Uterus (tissue), 4 donors: ENCODE data around the gene C1QB. TPM values are rescaled to one million over a fixed set of nuclear protein-coding genes. Genes with fewer than 3 reads are reported as not detected.
A peak's percentile ranks its signal among the peaks of the same experiment; 100 is the strongest.
"Not testable (repeated sequence)": the region's sequence is repeated elsewhere in the genome, so short reads cannot be mapped to it uniquely, and the experiment has no call there.

Source experiments
- DNase-seq, 2 donors: peaks; one replicate each; pipeline ENCODE4 v3.0.0-alpha.2; 2019 to 2020
- H3K27ac ChIP-seq, 2 donors: fragments of 200-600 bp; sonication (generic); 1 replicate in 1 of 2; 2 replicates in 1 of 2; pipeline ENCODE4 v1.5.1; 2016 to 2018
- H3K27me3 ChIP-seq, 2 donors: fragments of 200-600 bp; sonication (generic); one replicate each; pipeline ENCODE4 v1.5.1; 2018 to 2019; ENCODE audit warnings: control low read depth in 1 of 2
- H3K36me3 ChIP-seq, 2 donors: fragments of 200-600 bp; sonication (generic); one replicate each; pipeline ENCODE4 v1.5.1; 2019; ENCODE audit warnings: control low read depth in 1 of 2
- H3K4me1 ChIP-seq, 2 donors: fragments of 200-600 bp; sonication (generic); one replicate each; pipeline ENCODE4 v1.5.1; 2018 to 2019; ENCODE audit warnings: control low read depth in 1 of 2
- H3K4me3 ChIP-seq, 2 donors: fragments of 200-600 bp; sonication (generic); 1 replicate in 1 of 2; 2 replicates in 1 of 2; pipeline ENCODE4 v1.5.1; 2018 to 2019; ENCODE audit warnings: mild to moderate bottlenecking in 1 of 2
- H3K9me3 ChIP-seq, 2 donors: fragments of 200-600 bp; sonication (generic); one replicate each; pipeline ENCODE4 v1.5.1; 2019; ENCODE audit warnings: control low read depth in 1 of 2
- CTCF ChIP-seq, 4 experiments: fragments of 200-600 bp in 2 of 4; fragments of 450-650 bp in 2 of 4; sonication (generic) in 2 of 4; IDR thresholded peaks; one replicate each; pipeline ENCODE4 v1.5.1; 2016 to 2019; ENCODE audit warnings: antibody characterized with exemption in 4 of 4, mild to moderate bottlenecking in 2 of 4, moderate library complexity in 1 of 4
- POLR2A ChIP-seq, 2 donors: fragments of 450-650 bp; IDR thresholded peaks; one replicate each; pipeline ENCODE4 v1.6.1; 2016; ENCODE audit warnings: antibody characterized with exemption in 2 of 2, mild to moderate bottlenecking in 1 of 2, moderate library complexity in 1 of 2
- intact Hi-C: fragments of 100-400 bp; cut with DNase I; formaldehyde crosslinking; loops from one replicate; pipeline ENCODE4 v1.15.1; 2023; ENCODE audit warnings: low total_unique reads
- total RNA-seq, 4 donors: library from RNA; depleted of rRNA in 3 of 4; stranded (reverse); fragments of >200 nt in 3 of 4; gene quantifications; one replicate each; pipeline versions ENCODE4 v1.1.0 to v1.2.4, GENCODE V29; 2014 to 2023
- donor health status: DM: yes; HTN: yes; CAD: no.

Gene C1QB
- total RNA-seq, 4 donors from 2014 or later = 22.3 to 183 (median 32.0) TPM

- Histone ChIP-seq H3K4me1 (no peaks in the 10 kb centered on the region), H3K27ac (no peak overlapping the region), H3K9me3 (no peaks in the 10 kb centered on the region), H3K36me3 (no peaks in the 10 kb centered on the region), H3K4me3 (no peak overlapping the region), H3K27me3 (no peaks in the 10 kb centered on the region)
- intact Hi-C loops = no loop called here
- peak; percentile 74 to 90 (median 88) for TF ChIP-seq CTCF (IDR thresholded peaks at IDR 0.05)
- TF ChIP-seq POLR2A (IDR thresholded peaks at IDR 0.05) = no peak
- peak; percentile 77 to 81 for DNase-seq
Measured at GRCh38 chr1:22704440-22705067, 51.5 kb downstream of the C1QB start.

- TF ChIP-seq CTCF (IDR thresholded peaks at IDR 0.05) (no peak), POLR2A (IDR thresholded peaks at IDR 0.05) (no peak)
- Histone ChIP-seq H3K36me3 (no peaks in the 10 kb centered on the region), H3K27ac (no peak overlapping the region), H3K9me3 (no peaks in the 10 kb centered on the region), H3K27me3 (peaks cover 0 to 3% of the 10 kb centered on the region in 2 donors), H3K4me3 (no peak overlapping the region), H3K4me1 (peaks cover 0 to 8% of the 10 kb centered on the region in 2 donors)
- intact Hi-C loops = no loop called here
- no peak for DNase-seq
Measured at GRCh38 chr1:22705586-22705985, 52.5 kb downstream of the C1QB start.

GRCh38 chr1:22706100-22706499 is 53.1 kb downstream of the C1QB start:
- DNase-seq, H3K9me3 ChIP-seq, H3K4me1 ChIP-seq, intact Hi-C loops, H3K27me3 ChIP-seq, H3K36me3 ChIP-seq, H3K27ac ChIP-seq, H3K4me3 ChIP-seq: not testable (repeated sequence)

GRCh38 chr1:22708777-22709176 is 55.7 kb downstream of the C1QB start:
- Histone ChIP-seq H3K4me1 (peaks cover 0 to 15% of the 10 kb centered on the region in 2 donors), H3K27ac (no peak overlapping the region), H3K4me3 (no peak overlapping the region), H3K36me3 (no peaks in the 10 kb centered on the region), H3K27me3 (peaks cover 0 to 3% of the 10 kb centered on the region in 2 donors), H3K9me3 (no peaks in the 10 kb centered on the region)
- TF ChIP-seq CTCF (IDR thresholded peaks at IDR 0.05) = no peak
- TF ChIP-seq POLR2A (IDR thresholded peaks at IDR 0.05) = no peak
- DNase-seq = no peak
- intact Hi-C loops = no loop called here

- H3K27ac ChIP-seq = no peak overlapping the region
- H3K36me3 ChIP-seq = no peaks in the 10 kb centered on the region
- TF ChIP-seq CTCF (IDR thresholded peaks at IDR 0.05) (no peak), POLR2A (IDR thresholded peaks at IDR 0.05) (no peak)
- DNase-seq = no peak
- H3K4me1 ChIP-seq = peaks cover 0 to 15% of the 10 kb centered on the region in 2 donors
- H3K27me3 ChIP-seq = peaks cover 0 to 3% of the 10 kb centered on the region in 2 donors
- intact Hi-C loops = no loop called here
- no peak overlapping the region for H3K4me3 ChIP-seq
- no peaks in the 10 kb centered on the region for H3K9me3 ChIP-seq
Measured at GRCh38 chr1:22709227-22709626, 56.2 kb downstream of the C1QB start.
